ENCODE results near the gene SCLY. TPM values are rescaled to one million over a fixed set of nuclear protein-coding genes. Genes with fewer than 3 reads are reported as not detected.

The SCLY gene
- total and polyA plus RNA-seq, 2 of the 8 experiments (the other 6 are each of a cell fraction or from before 2014, with no cell fraction given), result 79.0 to 79.5 TPM

DNA sequence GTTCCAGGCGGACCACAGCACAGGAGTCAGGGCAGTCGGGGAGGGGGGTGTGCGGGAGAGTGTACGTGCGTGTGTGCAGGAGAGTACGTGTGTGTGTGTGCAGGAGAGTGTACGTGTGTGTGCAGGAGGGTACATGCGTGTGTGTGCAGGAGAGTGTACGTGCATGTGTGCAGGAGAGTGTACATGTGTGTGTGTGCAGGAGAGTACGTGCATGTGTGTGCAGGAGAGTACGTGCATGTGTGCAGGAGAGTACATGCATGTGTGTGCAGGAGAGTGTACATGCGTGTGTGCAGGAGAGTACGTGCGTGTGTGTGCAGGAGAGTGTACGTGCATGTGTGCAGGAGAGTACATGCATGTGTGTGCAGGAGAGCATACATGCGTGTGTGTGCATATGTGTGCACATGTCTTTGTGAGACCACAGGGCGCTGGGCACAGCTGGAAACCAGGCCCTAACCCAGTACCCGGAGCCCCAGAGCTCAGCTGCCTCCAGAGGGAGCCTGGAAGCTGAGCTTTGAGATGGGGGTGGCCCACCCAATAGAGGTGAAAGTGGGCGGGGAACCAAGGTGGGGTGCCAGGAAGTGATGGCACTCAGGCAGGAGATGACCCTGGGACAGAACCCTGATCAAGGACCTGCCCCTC lies 63.8 kb downstream of the SCLY start:
- no peaks in the 10 kb centered on the region for H3K79me1 ChIP-seq (ENCODE audit: low read depth, low read length)
- WGBS, 2 experiments (ENCODE audit: extremely low coverage in 1 of 2, insufficient coverage in 1 of 2, insufficient read length in 1 of 2, insufficient replicate concordance in 2 of 2, low coverage in 1 of 2, low lambda C conversion rate in 2 of 2, missing lambda C conversion rate in 1 of 2), result 86% methylated on average over 18 of the region's 19 CpGs; no CpG with 5 or more reads in 1 of the 2 experiments
- H4K20me1 ChIP-seq (replicated peaks in 1 of 2; ENCODE audit: control insufficient read depth in 1 of 2, insufficient read depth in 2 of 2, low read length in 2 of 2), result peaks cover 0 to 14% of the 10 kb centered on the region in 2 experiments
- TF ChIP-seq KDM1A (IDR thresholded peaks at IDR 0.05; ENCODE audit: borderline replicate concordance, low read length), result peak; percentile 64; the same call in 1 of the 2 replicates
- no peak for TF ChIP-seq EZH2 (IDR thresholded peaks at IDR 0.05; ENCODE audit: low read depth, low read length, severe bottlenecking)
- no peak for TF ChIP-seq BCL11A (IDR thresholded peaks at IDR 0.05; ENCODE audit: low read depth in 2 of 2, low read length in 2 of 2)
- no peak overlapping the region for H3K27ac ChIP-seq (ENCODE audit: low read depth, low read length)
- no peak overlapping the region for H3K4me2 ChIP-seq (ENCODE audit: insufficient read depth in 1 of 2, low read depth in 2 of 2, low read length in 2 of 2)
- no peak overlapping the region for H2BK5ac ChIP-seq (ENCODE audit: low read depth, low read length)
- H3K18ac ChIP-seq (ENCODE audit: extremely low read depth, low read length), result no peak overlapping the region
- no peak overlapping the region for H3K4ac ChIP-seq (replicated peaks; ENCODE audit: insufficient read length, low read depth, low read length)
- H2BK12ac ChIP-seq (ENCODE audit: low read depth, low read length), result no peak overlapping the region
- CTCF ChIA-PET (ENCODE audit: partially characterized antibody), result interaction anchor here (1.0 to 1.6 kb wide), 2 partner anchors 15 to 200 kb away, joined by 3 to 4 read pairs; no protein-coding TSS in a partner anchor
- no peak overlapping the region for H3K56ac ChIP-seq (replicated peaks; ENCODE audit: insufficient read length, low read depth, low read length)
- H4K8ac ChIP-seq (ENCODE audit: extremely low read depth, insufficient read depth, low read length), result no peak overlapping the region
- 0 out of 4 replicates have a peak, but pooled peaks cover 0 to 4% of the 10 kb centered on the region in 2 experiments for H3K9me3 ChIP-seq (ENCODE audit: insufficient read depth in 2 of 2, low read depth in 1 of 2, low read length in 1 of 2)
- H4K5ac ChIP-seq (ENCODE audit: insufficient read length, low read depth, low read length), result no peak overlapping the region
- no peak overlapping the region for H2BK15ac ChIP-seq (ENCODE audit: low read length)
- no peaks in the 10 kb centered on the region; a peak in 1 of 7 replicates for H3K27me3 ChIP-seq (replicated peaks in 1 of 4; ENCODE audit: control insufficient read depth in 3 of 4, extremely low read depth in 1 of 4, insufficient read depth in 3 of 4, low read length in 3 of 4)
- H4K91ac ChIP-seq (replicated peaks; ENCODE audit: insufficient read length, low read length), result no peak overlapping the region
- no peak overlapping the region for H3K4me3 ChIP-seq (ENCODE audit: extremely low read depth in 1 of 4, insufficient read depth in 2 of 4, low read depth in 3 of 4, low read length in 4 of 4)
- no peak overlapping the region for H3K9ac ChIP-seq (replicated peaks in 1 of 4; ENCODE audit: extremely low read depth in 1 of 4, low read depth in 3 of 4, low read length in 3 of 4)
- H2BK120ac ChIP-seq (replicated peaks; ENCODE audit: low read depth, low read length), result no peak overlapping the region
- H3K36me3 ChIP-seq (ENCODE audit: control insufficient read depth in 2 of 4, insufficient read depth in 4 of 4, low read length in 3 of 4), result no peaks in the 10 kb centered on the region; a peak in 1 of 8 replicates
- no peak overlapping the region for H2AFZ ChIP-seq (ENCODE audit: low read length)
- no peak for DNase-seq (ENCODE audit: low read depth in 1 of 2, low spot score in 2 of 2)
- no peak for FAIRE-seq
- peaks cover 15% of the 10 kb centered on the region for H3K23me2 ChIP-seq (ENCODE audit: low read depth, low read length)
- H2AK5ac ChIP-seq (ENCODE audit: low read depth, low read length), result no peak overlapping the region
- H3K79me2 ChIP-seq (ENCODE audit: control insufficient read depth in 1 of 2, insufficient read depth in 2 of 2, low read length in 2 of 2), result no peaks in the 10 kb centered on the region
- POLR2A ChIA-PET (ENCODE audit: partially characterized antibody), result interaction anchor here (0.9 to 1.8 kb wide), 3 partner anchors 10 to 24 kb away, joined by 3 to 4 read pairs (median 3); no protein-coding TSS in a partner anchor
- H3K14ac ChIP-seq (ENCODE audit: insufficient read length), result no peak overlapping the region
- H2BK20ac ChIP-seq (ENCODE audit: low read length), result no peak overlapping the region
- no peak overlapping the region for H3K23ac ChIP-seq (ENCODE audit: insufficient read length)
- H3K4me1 ChIP-seq (replicated peaks in 1 of 4; ENCODE audit: control insufficient read depth in 3 of 4, insufficient read depth in 4 of 4, low read length in 3 of 4), result peaks cover 0 to 19% (median 2%) of the 10 kb centered on the region in 4 experiments; a peak in 3 of 7 replicates
